ENCODE measurements around the gene RIMS4.

RIMS4 gene

GRCh38 chr20:44715499-44716308 is 94.6 kb downstream of the RIMS4 start:
- no peak for FAIRE-seq

DNA sequence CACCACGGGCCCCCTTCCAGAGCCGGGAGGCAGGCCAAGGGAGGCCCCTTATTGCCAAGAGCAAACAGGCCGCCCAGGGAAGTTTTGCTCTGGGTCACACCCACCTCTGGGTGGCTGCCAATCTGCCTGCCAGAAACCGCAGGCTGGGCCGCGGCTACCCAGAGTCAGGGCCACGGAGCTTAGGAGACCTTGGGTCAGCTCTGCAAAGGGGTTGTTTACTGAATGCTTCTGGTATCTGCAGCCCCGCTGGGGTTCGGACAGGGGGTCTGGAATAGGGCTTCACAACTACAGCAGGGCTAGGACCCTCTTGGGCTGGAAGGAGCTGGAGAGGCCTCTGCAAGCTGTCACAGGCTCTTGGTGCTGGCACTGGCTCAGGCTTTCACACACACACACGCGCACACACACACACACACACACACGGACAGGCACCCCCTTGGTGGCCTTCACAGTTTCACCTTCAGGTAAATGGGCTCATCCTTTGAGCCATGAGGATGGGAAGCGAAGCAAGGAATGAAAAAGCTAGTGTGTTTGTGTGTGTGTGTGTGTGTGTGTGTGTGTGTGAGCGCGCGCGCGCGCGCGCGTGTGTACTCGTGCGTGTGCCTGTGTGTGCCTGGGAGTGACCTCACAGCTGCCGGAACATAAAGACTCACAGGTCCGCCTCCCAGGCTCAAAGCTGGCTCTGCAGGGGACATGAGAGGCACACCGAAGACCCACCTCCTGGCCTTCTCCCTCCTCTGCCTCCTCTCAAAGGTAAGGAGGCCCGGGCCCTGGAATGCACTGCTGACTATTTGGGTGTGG is 95.4 kb downstream of the RIMS4 start, which contains the start of gene CCN5:
TSS of gene CCN5 (plus strand) at position 669 of the 798 bp plus-strand sequence. CDS start at position 691, 22 bp downstream.
- FAIRE-seq: no peak

GRCh38 chr20:44714102-44714700 is 96.1 kb downstream of the RIMS4 start:
- no peak for FAIRE-seq

- FAIRE-seq: no peak
Observed at GRCh38 chr20:44711237-44711636, 99.1 kb downstream of the RIMS4 start.

DNA sequence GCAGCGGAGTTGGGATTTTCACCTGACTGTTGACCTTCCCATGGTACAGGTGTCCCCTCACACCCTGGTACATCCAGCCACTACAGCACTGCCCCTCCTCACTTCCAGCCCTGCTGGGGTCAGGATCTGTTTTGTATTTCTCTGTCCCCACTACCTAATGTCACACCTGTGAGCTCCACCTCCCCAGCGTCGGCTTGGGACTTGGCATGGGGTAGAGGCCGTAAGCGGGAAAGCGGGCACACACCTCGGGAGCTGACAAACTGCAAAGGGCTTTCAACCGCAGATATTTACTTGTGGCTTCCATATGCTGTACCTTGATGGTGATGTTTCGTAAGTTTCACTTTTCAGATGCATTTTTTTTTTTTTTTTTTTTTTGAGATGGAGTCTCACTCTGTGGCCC is 100.5 kb downstream of the RIMS4 start:
- FAIRE-seq: no peak

- no peak for FAIRE-seq
Observed at GRCh38 chr20:44709380-44709779, 101.0 kb downstream of the RIMS4 start.

DNA sequence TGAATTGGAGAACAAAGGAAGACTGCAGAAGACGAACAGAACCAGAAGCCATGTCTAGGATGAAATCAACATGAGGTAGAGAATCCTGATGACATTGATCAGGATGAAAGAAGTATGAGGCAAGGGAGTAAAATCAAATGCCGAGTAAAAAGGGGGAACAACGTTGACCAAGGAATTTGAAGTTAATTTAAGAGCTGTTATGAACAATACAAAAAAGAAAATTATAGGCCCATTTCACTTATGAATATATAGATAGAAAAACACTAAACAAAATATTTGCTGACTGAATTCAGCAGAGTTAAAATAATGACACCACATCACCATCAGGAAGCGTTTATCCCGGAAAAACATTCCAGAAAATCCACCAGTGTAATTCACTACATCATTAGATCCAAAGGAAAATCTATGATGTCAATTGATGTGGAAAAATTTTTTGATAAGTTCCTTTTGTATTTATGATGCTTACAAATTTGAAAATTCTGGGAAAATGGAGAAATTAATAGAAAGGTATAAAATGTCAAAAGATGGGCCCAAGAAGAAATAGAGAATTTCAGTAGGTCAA is 103.2 kb downstream of the RIMS4 start:
- no peak for FAIRE-seq

DNA sequence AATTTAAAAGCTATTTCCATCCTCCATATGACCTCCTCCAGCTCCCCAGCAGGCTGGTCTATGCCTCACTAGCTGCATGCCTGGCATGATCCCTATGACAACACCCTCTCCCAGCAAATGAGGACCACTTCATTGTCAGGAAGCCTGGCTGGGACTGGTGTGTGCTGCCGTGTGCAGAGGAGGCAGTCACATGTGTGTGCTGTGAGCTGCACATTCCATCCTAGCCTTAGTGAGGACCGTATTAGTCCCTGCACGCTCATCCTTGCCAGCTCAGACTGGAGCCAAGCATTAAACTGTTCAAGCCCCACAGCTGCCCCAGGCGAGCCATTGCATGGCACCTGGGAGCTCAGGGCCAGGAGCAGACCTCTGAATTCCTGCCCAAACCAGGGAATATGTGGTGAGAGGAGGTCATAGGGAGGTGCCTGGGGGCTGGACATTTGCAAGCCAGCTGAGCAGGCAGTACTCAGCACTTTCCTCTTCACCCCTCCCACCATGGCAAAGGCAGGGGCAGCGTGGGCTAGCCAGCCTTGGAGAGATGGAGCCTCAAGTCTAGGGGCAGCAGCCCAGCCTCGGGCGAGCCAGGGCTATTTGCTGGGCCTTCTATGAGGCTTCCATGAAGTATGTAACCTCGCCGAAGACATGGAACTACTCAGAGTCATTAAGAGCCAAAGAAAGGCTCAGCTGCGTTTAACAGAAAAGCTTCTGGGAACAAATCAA is 103.9 kb downstream of the RIMS4 start:
- FAIRE-seq: no peak

GRCh38 chr20:44705364-44706094 is 104.8 kb downstream of the RIMS4 start:
- FAIRE-seq: no peak

DNA sequence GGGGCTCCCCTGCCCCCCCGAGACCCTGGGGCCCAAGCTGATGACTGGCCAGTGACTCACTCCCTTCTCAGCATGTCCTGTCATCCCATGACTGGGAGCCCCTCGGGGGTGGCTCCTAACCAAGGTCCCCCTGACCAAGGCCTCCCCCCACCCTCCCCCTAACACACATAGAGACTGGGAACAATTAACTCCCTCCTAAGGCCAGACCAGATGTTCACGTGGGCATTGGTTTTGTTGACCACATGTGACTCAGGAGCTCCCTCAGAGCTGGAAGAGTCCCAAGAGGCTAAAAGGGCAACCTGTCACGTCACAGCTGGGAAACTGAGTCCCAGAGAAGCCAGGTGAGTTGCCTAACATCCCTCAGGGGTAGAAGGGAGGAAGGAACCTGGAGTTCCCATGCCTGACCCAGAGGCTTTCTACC is 105.8 kb downstream of the RIMS4 start:
- no peak for FAIRE-seq

DNA sequence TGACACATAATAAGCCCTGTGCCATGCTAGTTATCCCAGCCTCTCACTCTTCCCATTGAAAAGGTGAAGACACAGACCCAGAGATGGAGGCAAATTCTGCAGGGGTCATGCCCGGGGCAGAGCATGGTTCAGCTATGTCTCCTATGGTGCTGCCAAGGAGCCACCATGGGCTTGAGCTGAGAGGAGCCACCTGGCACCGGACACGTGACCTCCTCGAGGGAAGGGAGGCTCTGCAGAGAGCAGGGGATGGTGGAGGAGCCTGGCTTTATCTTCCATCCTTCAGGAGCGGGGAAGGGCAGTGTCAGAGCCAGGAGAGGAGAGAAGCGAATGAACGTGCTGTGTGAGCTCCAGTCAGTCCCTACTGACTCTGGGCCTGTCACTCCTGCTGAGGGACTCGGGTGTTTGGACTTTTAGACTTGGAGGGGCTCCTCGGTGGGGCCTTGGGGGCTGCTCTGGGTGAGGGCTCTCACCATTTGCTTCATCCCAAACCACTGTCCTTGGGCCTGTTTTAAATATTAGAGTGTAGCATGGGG is 106.3 kb downstream of the RIMS4 start:
- no peak for FAIRE-seq

GRCh38 chr20:44703183-44703925 is 107.0 kb downstream of the RIMS4 start:
- no peak for FAIRE-seq

- no peak for FAIRE-seq
Observed at GRCh38 chr20:44702776-44703175, 107.6 kb downstream of the RIMS4 start.

GRCh38 chr20:44701858-44702256 is 108.5 kb downstream of the RIMS4 start:
- no peak for FAIRE-seq

Measured in endometrium (tissue), 2 donors.